HG03520 (cell line): ENCODE results near the gene SLC38A8.

Experiments
- ATAC-seq: cut with Tn5 transposase; IDR thresholded peaks from one replicate; pipeline ENCODE4 v1.9.1; 2021; ENCODE audit warnings: mild to moderate bottlenecking, moderate library complexity; ENCODE audit not compliant: unreplicated experiment

The SLC38A8 gene

GRCh38 chr16:84042308-84042878, at the start of gene SLC38A8:
SLC38A8 (minus strand) TSS chr16:84042795; CDS start chr16:84042157, 638 bp downstream.
- no peak for ATAC-seq

- ATAC-seq, result no peak
Observed at GRCh38 chr16:84091460-84091859, 48.9 kb upstream of the SLC38A8 start.

GRCh38 chr16:84090211-84090610, 47.6 kb upstream of the SLC38A8 start:
- ATAC-seq, result no peak

- ATAC-seq, result peak; percentile 81
Observed at GRCh38 chr16:84088695-84089395, 46.2 kb upstream of the SLC38A8 start.

- ATAC-seq, result no peak
Observed at GRCh38 chr16:84087466-84088151, 45.0 kb upstream of the SLC38A8 start.

- no peak for ATAC-seq
Observed at GRCh38 chr16:84087001-84087400, 44.4 kb upstream of the SLC38A8 start.

- no peak for ATAC-seq
Observed at GRCh38 chr16:84086341-84086740, 43.7 kb upstream of the SLC38A8 start.

GRCh38 chr16:84085773-84086172, 43.2 kb upstream of the SLC38A8 start:
- no peak for ATAC-seq

GRCh38 chr16:84085271-84085667, 42.7 kb upstream of the SLC38A8 start:
- no peak for ATAC-seq

- ATAC-seq, result peak; percentile 49
Observed at GRCh38 chr16:84084570-84085270, 42.1 kb upstream of the SLC38A8 start.

- ATAC-seq, result no peak
Observed at GRCh38 chr16:84082835-84083569, 40.4 kb upstream of the SLC38A8 start.

GRCh38 chr16:84082110-84082509, 39.5 kb upstream of the SLC38A8 start:
- ATAC-seq, result no peak

- ATAC-seq, result no peak
Observed at GRCh38 chr16:84081446-84081989, 38.9 kb upstream of the SLC38A8 start.

GRCh38 chr16:84080813-84081212, 38.2 kb upstream of the SLC38A8 start:
- ATAC-seq, result no peak

- ATAC-seq, result no peak
Observed at GRCh38 chr16:84080378-84080777, 37.8 kb upstream of the SLC38A8 start.

GRCh38 chr16:84079664-84080063, 37.1 kb upstream of the SLC38A8 start:
- no peak for ATAC-seq

- no peak for ATAC-seq
Observed at GRCh38 chr16:84075376-84075775, 32.8 kb upstream of the SLC38A8 start.

GRCh38 chr16:84074721-84075120, 32.1 kb upstream of the SLC38A8 start:
- no peak for ATAC-seq

GRCh38 chr16:84072014-84072413, 29.4 kb upstream of the SLC38A8 start:
- ATAC-seq, result no peak

- no peak for ATAC-seq
Observed at GRCh38 chr16:84071121-84071520, 28.5 kb upstream of the SLC38A8 start.

- ATAC-seq, result no peak
Observed at GRCh38 chr16:84069540-84069939, 26.9 kb upstream of the SLC38A8 start.
